ENCODE data around the gene LCE5A.
"Not testable (repeated sequence)": the region's sequence is repeated elsewhere in the genome, so short reads cannot be mapped to it uniquely, and the experiment has no call there.

Gene LCE5A

GRCh38 chr1:152517237-152517811 lies 6.7 kb downstream of the LCE5A start:
- no peak for DNase-seq

DNA sequence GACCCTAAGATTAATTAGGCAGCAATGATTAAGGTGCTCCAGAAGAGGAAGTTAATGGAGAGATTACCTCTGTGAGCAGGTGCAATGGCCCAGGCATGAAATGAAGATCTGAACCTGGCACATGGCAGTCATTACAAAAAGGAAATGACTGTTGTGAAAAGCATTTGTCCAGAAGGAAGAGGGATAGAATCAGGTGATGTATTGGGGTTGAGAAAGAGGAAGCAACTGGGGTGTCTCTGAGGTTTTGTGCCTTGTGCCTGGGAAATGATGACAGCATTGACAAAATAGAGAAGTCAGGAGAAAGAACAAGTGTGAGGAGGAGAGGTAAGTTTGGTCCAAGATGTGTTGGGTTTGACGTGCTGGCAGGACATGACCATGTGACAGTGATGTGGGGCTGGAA lies 9.2 kb downstream of the LCE5A start:
- DNase-seq: peak; percentile 2

DNA sequence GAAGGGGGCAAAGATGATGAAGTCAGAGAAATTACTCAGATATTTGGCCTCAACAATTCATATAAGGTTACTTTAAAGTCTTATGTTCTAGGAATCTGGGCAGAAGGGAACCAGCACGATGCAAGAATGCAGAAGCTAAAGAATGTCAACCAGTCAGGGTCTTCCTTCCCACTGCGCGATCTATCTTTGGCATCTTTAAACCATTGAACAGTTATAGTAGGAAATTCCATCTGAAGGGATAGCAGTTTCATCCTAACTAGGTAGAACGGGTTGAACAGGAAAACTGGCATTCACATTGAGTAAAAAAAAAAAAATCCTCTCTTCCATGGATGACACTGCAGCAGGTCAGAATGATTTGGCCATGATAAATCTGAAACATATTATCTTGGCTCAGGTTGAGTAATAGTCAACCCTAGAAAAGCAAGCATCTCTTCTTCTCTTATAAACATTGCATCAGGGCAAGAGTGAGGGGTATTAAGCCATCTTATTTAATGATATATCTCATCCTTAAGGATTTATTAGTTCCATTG lies 10.0 kb downstream of the LCE5A start:
- DNase-seq: no peak

DNA sequence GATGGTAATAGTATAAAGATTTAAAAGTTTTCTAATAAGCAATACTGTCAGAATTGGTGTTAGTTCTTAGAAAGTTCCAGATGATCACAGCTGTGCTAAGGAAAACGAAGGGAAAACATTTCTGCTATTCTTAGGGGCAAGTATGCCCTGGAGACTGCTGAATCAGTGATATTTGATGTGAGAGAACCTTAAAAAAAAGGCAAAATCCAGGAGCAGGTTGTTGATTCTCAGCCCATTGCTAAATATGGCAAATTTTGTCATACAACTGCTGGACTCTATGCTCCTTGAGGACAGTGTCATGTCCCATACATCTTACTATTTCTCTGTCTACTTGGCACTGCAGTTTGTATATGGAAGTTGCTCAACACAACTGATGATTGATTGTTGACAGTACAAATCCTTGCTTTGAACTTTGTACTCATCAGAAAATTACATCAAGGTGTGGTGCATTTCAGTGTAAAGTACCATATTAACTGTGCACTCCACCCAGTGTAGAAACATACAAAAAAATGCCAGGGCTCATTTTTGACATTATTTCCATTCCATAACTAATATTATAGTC lies 14.6 kb downstream of the LCE5A start:
- DNase-seq: no peak

DNA sequence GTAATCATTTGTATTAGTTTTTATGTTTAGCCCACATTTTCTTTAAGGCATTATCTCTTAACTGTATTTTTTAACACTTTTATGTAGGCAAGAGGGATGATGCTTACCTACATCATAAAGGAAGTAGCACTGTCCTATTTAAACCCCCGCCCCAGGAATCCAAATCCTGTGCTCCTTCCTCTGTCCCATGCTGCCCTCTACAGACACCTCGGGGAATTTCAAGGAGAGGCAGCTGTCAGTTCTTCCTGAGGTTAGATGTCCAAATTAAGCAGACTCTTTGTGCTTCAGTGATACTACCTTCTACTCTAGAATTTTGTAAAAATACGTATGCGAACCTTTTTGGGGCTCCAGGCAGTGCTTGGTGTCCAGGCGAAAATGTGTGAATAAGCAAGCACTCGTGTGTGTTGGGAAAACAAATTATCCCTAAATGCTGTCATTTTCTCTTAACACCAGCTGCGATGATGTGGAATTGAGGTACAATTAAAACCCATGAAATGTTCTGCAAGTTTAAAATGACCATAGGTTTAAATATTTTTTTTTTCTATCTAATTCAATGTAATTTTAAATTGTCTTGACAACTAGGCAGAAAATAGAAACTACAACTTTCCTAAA lies 22.8 kb downstream of the LCE5A start:
- peak; percentile 11 for DNase-seq

GRCh38 chr1:152535774-152536173 lies 25.2 kb downstream of the LCE5A start:
- no peak for DNase-seq

- DNase-seq: no peak
These were observed 26.9 kb downstream of the LCE5A start for GRCh38 chr1:152537496-152537895.

DNA sequence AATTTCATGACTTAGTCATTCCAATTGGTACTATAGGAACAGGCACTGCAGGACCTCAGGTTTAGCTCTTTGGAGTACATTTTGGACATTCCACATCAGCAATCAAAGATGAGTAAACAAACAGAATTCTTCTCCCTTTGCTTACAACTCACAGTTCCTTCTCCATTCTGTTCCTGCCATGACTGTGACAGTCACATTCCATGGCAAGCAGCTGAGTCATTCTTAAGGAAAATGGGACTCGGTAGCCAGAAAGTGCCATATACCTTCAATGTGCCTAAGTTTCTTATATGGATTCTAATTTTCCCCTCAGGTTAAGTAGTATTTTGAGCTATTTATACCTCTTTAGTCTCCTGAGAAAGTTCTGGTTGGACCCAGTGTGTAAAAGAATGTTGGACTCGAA lies 29.3 kb downstream of the LCE5A start:
- DNase-seq: no peak

DNA sequence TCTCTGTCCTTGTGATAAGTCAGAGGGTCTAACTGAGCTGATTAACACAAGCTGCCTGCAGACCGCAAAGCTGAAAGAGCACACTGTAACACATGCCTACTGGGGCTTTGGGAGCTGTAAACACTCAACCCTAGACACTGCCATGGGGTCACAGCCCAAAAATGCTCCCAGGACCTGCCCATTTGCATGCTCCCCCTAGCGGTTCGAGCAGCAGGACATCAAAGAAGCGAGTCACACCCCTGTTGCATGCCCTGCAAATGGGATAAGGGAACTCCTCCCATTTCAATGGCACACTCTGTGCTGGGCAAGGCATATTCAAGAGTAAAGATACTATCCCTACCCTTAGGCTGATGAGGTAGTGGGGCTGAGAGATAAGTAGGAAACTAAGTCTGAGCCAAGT lies 33.2 kb downstream of the LCE5A start:
- no peak for DNase-seq

- DNase-seq: no peak
These were observed 36.1 kb downstream of the LCE5A start for GRCh38 chr1:152546704-152547103.

DNA sequence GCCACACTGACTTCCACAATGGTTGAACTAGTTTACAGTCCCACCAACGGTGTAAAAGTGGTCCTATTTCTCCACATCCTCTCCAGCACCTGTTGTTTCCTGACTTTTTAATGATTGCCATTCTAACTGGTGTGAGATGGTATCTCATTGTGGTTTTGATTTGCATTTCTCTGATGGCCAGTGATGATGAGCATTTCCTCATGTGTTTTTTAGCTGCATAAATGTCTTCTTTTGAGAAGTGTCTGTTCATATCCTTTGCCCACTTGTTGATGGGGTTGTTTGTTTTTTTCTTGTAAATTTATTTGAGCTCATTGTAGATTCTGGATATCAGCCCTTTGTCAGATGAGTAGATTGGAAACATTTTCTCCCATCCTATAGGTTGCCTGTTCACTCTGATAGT lies 37.8 kb downstream of the LCE5A start:
- not testable (repeated sequence) for DNase-seq

Measured in CD4-positive, alpha-beta T cell treated with Interleukin-10 for 1 hour (primary cell).